Pulmonary artery endothelial cell (primary cell): ENCODE data around the gene RNF19B. TPM values are rescaled to one million over a fixed set of nuclear protein-coding genes. Genes with fewer than 3 reads are reported as not detected.
"Not testable (repeated sequence)": the region's sequence is repeated elsewhere in the genome, so short reads cannot be mapped to it uniquely, and the experiment has no call there.

ENCODE experiments used
- DNase-seq: peaks from one replicate; pipeline ENCODE4 v3.0.0-alpha.2; 2011; ENCODE audit warnings: low read depth, low spot score
- total RNA-seq: library from RNA; depleted of rRNA; stranded (reverse); fragments of >200 nt; gene quantifications from 2 replicates; pipeline ENCODE4 v1.2.3, GENCODE V29; 2014

The RNF19B gene
- total RNA-seq = 30.9 and 31.2 TPM in 2 replicates

GRCh38 chr1:32964461-32965250 lies at the start of gene RNF19B:
TSS of gene RNF19B (minus strand) at chr1:32964809. CDS start at chr1:32964685, 124 bp downstream.
- peak; percentile 78 for DNase-seq

- no peak for DNase-seq
These were observed 49.2 kb upstream of the RNF19B start for GRCh38 chr1:33013791-33014190.

GRCh38 chr1:33012165-33012564 lies 47.6 kb upstream of the RNF19B start:
- DNase-seq = no peak

- DNase-seq = no peak
These were observed 46.5 kb upstream of the RNF19B start for GRCh38 chr1:33010932-33011731.

- no peak for DNase-seq
These were observed 45.0 kb upstream of the RNF19B start for GRCh38 chr1:33009561-33009960.

GRCh38 chr1:33008051-33008914 lies 43.7 kb upstream of the RNF19B start:
- DNase-seq = no peak

GRCh38 chr1:33007190-33008050 lies 42.8 kb upstream of the RNF19B start:
- DNase-seq = peak; percentile 63

- no peak for DNase-seq
These were observed 41.3 kb upstream of the RNF19B start for GRCh38 chr1:33005838-33006421.

- no peak for DNase-seq
These were observed 40.7 kb upstream of the RNF19B start for GRCh38 chr1:33005117-33005837.

- peak; percentile 30 for DNase-seq
These were observed 40.0 kb upstream of the RNF19B start for GRCh38 chr1:33004613-33005012.

GRCh38 chr1:33003657-33004056 lies 39.0 kb upstream of the RNF19B start:
- DNase-seq = no peak

GRCh38 chr1:33002006-33002405 lies 37.4 kb upstream of the RNF19B start:
- DNase-seq = no peak

GRCh38 chr1:33001282-33001681 lies 36.7 kb upstream of the RNF19B start:
- no peak for DNase-seq

GRCh38 chr1:33000427-33001026 lies 35.9 kb upstream of the RNF19B start:
- DNase-seq = no peak

GRCh38 chr1:32998997-32999396 lies 34.4 kb upstream of the RNF19B start:
- no peak for DNase-seq

- peak; percentile 32 for DNase-seq
These were observed 33.5 kb upstream of the RNF19B start for GRCh38 chr1:32998064-32998463.

- DNase-seq = peak; percentile 68
These were observed 32.8 kb upstream of the RNF19B start for GRCh38 chr1:32997381-32997891.

- DNase-seq = not testable (repeated sequence)
These were observed 28.7 kb upstream of the RNF19B start for GRCh38 chr1:32993324-32993636.
